ENCODE measurements around the gene IQCH.

The IQCH gene

GRCh38 chr15:67365994-67366393 is 111.4 kb downstream of the IQCH start:
- Histone ChIP-seq H3K4me3 (ENCODE audit: low read length) (no peak overlapping the region), H3K9me2 (replicated peaks; ENCODE audit: insufficient read depth, low read length) (no peaks in the 10 kb centered on the region), H3K4me2 (ENCODE audit: low read depth, low read length) (no peak overlapping the region), H3F3A (ENCODE audit: insufficient read depth, low read length) (no peaks in the 10 kb centered on the region; the same call in 1 of the 2 replicates), H2AFZ (ENCODE audit: low read length) (no peak overlapping the region), H3K9me3 (replicated peaks; ENCODE audit: insufficient read depth, low read length) (no peaks in the 10 kb centered on the region), H4K20me1 (ENCODE audit: insufficient read depth, low read length) (no peaks in the 10 kb centered on the region), H3K4me1 (ENCODE audit: low read length) (peaks cover 15% of the 10 kb centered on the region), H3K9ac (ENCODE audit: low read length) (no peak overlapping the region), H3K27ac (ENCODE audit: low read length) (no peak overlapping the region), H3K79me2 (ENCODE audit: low read length) (no peaks in the 10 kb centered on the region), H3K27me3 (replicated peaks; ENCODE audit: insufficient read depth, low read length) (no peaks in the 10 kb centered on the region), H3K36me3 (replicated peaks; ENCODE audit: insufficient read depth, low read length) (no peaks in the 10 kb centered on the region)
- TF ChIP-seq CTCF (IDR thresholded peaks at IDR 0.05; ENCODE audit: low read length) (no peak), EZH2phosphoT487 (IDR thresholded peaks at IDR 0.05; ENCODE audit: low read length) (no peak), EZH2 (optimal IDR thresholded peaks at IDR 0.05; ENCODE audit: low read depth, low read length) (no peak)
- DNase-seq, result no peak

- TF ChIP-seq EZH2phosphoT487 (IDR thresholded peaks at IDR 0.05; ENCODE audit: low read length) (no peak), EZH2 (optimal IDR thresholded peaks at IDR 0.05; ENCODE audit: low read depth, low read length) (no peak), CTCF (IDR thresholded peaks at IDR 0.05; ENCODE audit: low read length) (no peak)
- no peaks in the 10 kb centered on the region; the same call in 1 of the 2 replicates for H3F3A ChIP-seq (ENCODE audit: insufficient read depth, low read length)
- no peak overlapping the region for H3K4me3 ChIP-seq (ENCODE audit: low read length)
- peaks cover 15% of the 10 kb centered on the region for H3K4me1 ChIP-seq (ENCODE audit: low read length)
- peak; percentile 66 for DNase-seq
- H3K27me3 ChIP-seq (replicated peaks; ENCODE audit: insufficient read depth, low read length), result no peaks in the 10 kb centered on the region
- no peaks in the 10 kb centered on the region for H4K20me1 ChIP-seq (ENCODE audit: insufficient read depth, low read length)
- H3K36me3 ChIP-seq (replicated peaks; ENCODE audit: insufficient read depth, low read length), result no peaks in the 10 kb centered on the region
- H3K27ac ChIP-seq (ENCODE audit: low read length), result no peak overlapping the region
- H3K9me3 ChIP-seq (replicated peaks; ENCODE audit: insufficient read depth, low read length), result no peaks in the 10 kb centered on the region
- peak overlapping the region; percentile 19; the same call in 1 of the 2 replicates for H3K4me2 ChIP-seq (ENCODE audit: low read depth, low read length)
- H3K9me2 ChIP-seq (replicated peaks; ENCODE audit: insufficient read depth, low read length), result no peaks in the 10 kb centered on the region
- no peaks in the 10 kb centered on the region for H3K79me2 ChIP-seq (ENCODE audit: low read length)
- no peak overlapping the region for H2AFZ ChIP-seq (ENCODE audit: low read length)
- H3K9ac ChIP-seq (ENCODE audit: low read length), result no peak overlapping the region
Measured at GRCh38 chr15:67366904-67367303, 112.3 kb downstream of the IQCH start.

GRCh38 chr15:67369359-67369998 is 114.9 kb downstream of the IQCH start:
- Histone ChIP-seq H3K4me3 (ENCODE audit: low read length) (no peak overlapping the region), H3K4me2 (ENCODE audit: low read depth, low read length) (no peak overlapping the region), H3K4me1 (ENCODE audit: low read length) (peaks cover 15% of the 10 kb centered on the region), H2AFZ (ENCODE audit: low read length) (no peak overlapping the region), H3K27ac (ENCODE audit: low read length) (no peak overlapping the region), H3K9ac (ENCODE audit: low read length) (no peak overlapping the region), H3K27me3 (replicated peaks; ENCODE audit: insufficient read depth, low read length) (no peaks in the 10 kb centered on the region), H3K9me2 (replicated peaks; ENCODE audit: insufficient read depth, low read length) (no peaks in the 10 kb centered on the region), H3K79me2 (ENCODE audit: low read length) (no peaks in the 10 kb centered on the region), H3F3A (ENCODE audit: insufficient read depth, low read length) (no peaks in the 10 kb centered on the region; the same call in 1 of the 2 replicates), H4K20me1 (ENCODE audit: insufficient read depth, low read length) (no peaks in the 10 kb centered on the region), H3K9me3 (replicated peaks; ENCODE audit: insufficient read depth, low read length) (no peaks in the 10 kb centered on the region), H3K36me3 (replicated peaks; ENCODE audit: insufficient read depth, low read length) (no peaks in the 10 kb centered on the region)
- no peak for DNase-seq
- TF ChIP-seq CTCF (IDR thresholded peaks at IDR 0.05; ENCODE audit: low read length) (no peak), EZH2 (optimal IDR thresholded peaks at IDR 0.05; ENCODE audit: low read depth, low read length) (no peak), EZH2phosphoT487 (IDR thresholded peaks at IDR 0.05; ENCODE audit: low read length) (no peak)
